Renal cortex interstitium (tissue), 11 donors: ENCODE results near the gene MDC1. TPM values are rescaled to one million over a fixed set of nuclear protein-coding genes. Genes with fewer than 3 reads are reported as not detected.
"Not testable (repeated sequence)": the region's sequence is repeated elsewhere in the genome, so short reads cannot be mapped to it uniquely, and the experiment has no call there.

Source experiments
- DNase-seq, 11 donors: peaks; one replicate each; pipeline ENCODE4 v3.0.0-alpha.2; 2013; ENCODE audit warnings: low read depth in 9 of 11, low spot score in 4 of 11; ENCODE audit errors: extremely low read depth in 1 of 11
- polyA plus RNA-seq, 3 donors: library from polyadenylated mRNA; unstranded; fragments of 120-200 nt; gene quantifications; one replicate each; pipeline ENCODE4 v1.2.1, GENCODE V29; 2013; ENCODE audit not compliant: insufficient read length in 3 of 3

Gene MDC1
- polyA plus RNA-seq, 3 donors: 46.4 to 51.0 (median 48.0) TPM

GRCh38 chr6:30717845-30718720 lies 1.0 kb upstream of the MDC1 start:
- not testable (repeated sequence) for DNase-seq

GRCh38 chr6:30716879-30717128 lies 277 bp downstream of the MDC1 start:
- DNase-seq: no peak

GRCh38 chr6:30714263-30714662 lies 2.8 kb downstream of the MDC1 start:
- DNase-seq: no peak

- DNase-seq: no peak
Measured at GRCh38 chr6:30712441-30712945, 4.6 kb downstream of the MDC1 start.

GRCh38 chr6:30711758-30712380 lies 5.2 kb downstream of the MDC1 start:
- no peak for DNase-seq

- DNase-seq: no peak
Measured at GRCh38 chr6:30709101-30709868, 7.8 kb downstream of the MDC1 start.

GRCh38 chr6:30707281-30707850 lies 9.7 kb downstream of the MDC1 start:
- DNase-seq: no peak

- no peak for DNase-seq
Measured at GRCh38 chr6:30705620-30706019, 11.5 kb downstream of the MDC1 start.

- DNase-seq: no peak
Measured at GRCh38 chr6:30703821-30704220, 13.3 kb downstream of the MDC1 start.

- DNase-seq: no peak
Measured at GRCh38 chr6:30703011-30703410, 14.1 kb downstream of the MDC1 start.

- DNase-seq: no peak
Measured at GRCh38 chr6:30700340-30700739, 16.7 kb downstream of the MDC1 start.

- no peak for DNase-seq
Measured at GRCh38 chr6:30696432-30696831, 20.6 kb downstream of the MDC1 start.

- no peak for DNase-seq
Measured at GRCh38 chr6:30691208-30691847, 25.8 kb downstream of the MDC1 start.

- DNase-seq: peak in 10 of 11 donors; percentile 79 to 90 (median 84)
Measured at GRCh38 chr6:30690403-30691207, 26.5 kb downstream of the MDC1 start, which contains the start of gene NRM. NRM (minus strand) TSS chr6:30690984; CDS start chr6:30690974, 10 bp downstream.

GRCh38 chr6:30689985-30690384 lies 27.1 kb downstream of the MDC1 start:
- no peak for DNase-seq

- DNase-seq: no peak
Measured at GRCh38 chr6:30689022-30689865, 27.8 kb downstream of the MDC1 start.

- no peak for DNase-seq
Measured at GRCh38 chr6:30688569-30688968, 28.5 kb downstream of the MDC1 start.
